ENCODE measurements around the gene ALPL.

The ALPL gene

GRCh38 chr1:21596628-21597027 lies 87.4 kb downstream of the ALPL start:
- TF ChIP-seq, protein P1, sequence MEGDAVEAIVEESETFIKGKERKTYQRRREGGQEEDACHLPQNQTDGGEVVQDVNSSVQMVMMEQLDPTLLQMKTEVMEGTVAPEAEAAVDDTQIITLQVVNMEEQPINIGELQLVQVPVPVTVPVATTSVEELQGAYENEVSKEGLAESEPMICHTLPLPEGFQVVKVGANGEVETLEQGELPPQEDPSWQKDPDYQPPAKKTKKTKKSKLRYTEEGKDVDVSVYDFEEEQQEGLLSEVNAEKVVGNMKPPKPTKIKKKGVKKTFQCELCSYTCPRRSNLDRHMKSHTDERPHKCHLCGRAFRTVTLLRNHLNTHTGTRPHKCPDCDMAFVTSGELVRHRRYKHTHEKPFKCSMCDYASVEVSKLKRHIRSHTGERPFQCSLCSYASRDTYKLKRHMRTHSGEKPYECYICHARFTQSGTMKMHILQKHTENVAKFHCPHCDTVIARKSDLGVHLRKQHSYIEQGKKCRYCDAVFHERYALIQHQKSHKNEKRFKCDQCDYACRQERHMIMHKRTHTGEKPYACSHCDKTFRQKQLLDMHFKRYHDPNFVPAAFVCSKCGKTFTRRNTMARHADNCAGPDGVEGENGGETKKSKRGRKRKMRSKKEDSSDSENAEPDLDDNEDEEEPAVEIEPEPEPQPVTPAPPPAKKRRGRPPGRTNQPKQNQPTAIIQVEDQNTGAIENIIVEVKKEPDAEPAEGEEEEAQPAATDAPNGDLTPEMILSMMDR (IDR thresholded peaks at IDR 0.05): no peak

DNA sequence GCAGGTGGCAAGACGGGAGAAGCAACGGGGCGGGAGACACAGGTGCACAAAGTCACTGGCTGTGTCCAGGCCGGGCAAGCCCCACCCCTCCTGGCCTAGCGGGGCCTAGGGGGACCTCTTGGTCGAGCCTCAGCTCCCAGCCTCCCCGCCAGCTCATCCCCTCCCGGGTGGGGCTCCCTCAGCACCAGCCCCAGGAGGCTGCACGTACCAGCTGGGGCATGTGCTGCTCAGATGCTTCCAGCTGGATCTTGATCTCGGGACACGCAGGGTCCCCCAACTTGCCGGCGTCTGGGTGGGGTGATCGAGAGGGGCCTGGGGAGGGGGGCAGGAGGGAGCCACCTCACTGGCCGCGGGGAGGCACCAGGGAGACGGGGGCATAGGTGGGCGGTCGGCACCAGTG lies 88.5 kb downstream of the ALPL start:
- TF ChIP-seq, protein P1 (IDR thresholded peaks at IDR 0.05): no peak

DNA sequence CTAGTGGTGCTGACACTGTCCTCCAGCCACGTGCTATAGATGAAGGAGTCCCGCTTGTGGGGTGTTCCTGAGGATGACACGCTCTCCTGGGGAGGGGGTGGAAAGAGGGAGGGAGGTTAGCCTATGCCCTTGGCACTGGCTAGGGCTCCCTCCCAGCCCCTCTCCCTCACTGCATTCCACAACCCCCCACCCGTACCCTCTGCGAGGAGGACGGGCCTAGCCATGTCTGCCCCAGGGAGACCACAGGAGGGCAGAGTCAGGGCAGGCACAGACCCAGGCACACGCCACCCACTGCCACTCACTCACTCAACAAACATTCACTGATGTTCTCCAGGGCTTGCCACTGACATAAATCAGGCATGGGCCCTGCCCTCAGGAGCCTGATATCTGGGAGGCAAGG lies 89.2 kb downstream of the ALPL start:
- TF ChIP-seq, protein P1 (IDR thresholded peaks at IDR 0.05): no peak

DNA sequence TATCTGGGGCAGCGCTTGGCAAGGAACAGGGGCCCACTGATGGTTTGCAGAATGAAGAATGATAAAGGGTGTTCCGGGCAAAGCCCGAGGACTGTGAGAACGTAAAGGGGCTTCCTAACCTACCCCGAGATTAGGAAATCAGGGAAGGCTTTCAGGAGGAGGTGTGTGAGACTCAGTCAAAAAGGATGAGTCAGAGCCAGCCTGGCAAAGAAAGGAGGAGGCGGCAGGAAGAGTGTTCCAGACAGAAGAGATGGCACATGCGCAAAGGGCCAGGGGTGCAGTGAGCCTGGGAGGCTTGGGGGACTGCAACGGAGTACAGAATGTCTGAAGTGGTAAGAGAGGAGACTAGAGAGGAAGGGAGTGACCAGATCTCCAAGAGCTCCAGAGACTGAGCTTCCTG lies 89.7 kb downstream of the ALPL start:
- TF ChIP-seq, protein P1 (IDR thresholded peaks at IDR 0.05): no peak

DNA sequence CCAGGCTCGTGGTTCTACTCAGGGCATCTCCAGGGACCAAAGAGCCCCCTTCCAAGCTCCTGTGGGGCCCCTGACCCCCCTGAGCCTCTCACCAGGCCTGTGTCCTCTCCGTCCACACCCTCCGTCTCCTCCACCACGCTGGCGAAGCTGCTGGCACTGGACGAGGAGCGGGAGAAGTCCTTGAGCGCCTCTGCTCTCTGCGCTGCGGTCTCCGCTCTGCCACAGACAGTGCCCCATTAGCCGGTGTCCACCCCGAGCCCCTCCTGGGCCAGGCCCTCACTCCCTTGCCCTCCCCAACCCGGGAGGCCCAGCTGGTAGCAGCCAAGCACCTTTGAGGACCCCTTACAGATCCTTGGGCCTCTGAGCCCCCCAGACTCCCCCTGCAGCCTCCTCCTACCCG lies 90.2 kb downstream of the ALPL start:
- TF ChIP-seq, protein P1 (IDR thresholded peaks at IDR 0.05): no peak

DNA sequence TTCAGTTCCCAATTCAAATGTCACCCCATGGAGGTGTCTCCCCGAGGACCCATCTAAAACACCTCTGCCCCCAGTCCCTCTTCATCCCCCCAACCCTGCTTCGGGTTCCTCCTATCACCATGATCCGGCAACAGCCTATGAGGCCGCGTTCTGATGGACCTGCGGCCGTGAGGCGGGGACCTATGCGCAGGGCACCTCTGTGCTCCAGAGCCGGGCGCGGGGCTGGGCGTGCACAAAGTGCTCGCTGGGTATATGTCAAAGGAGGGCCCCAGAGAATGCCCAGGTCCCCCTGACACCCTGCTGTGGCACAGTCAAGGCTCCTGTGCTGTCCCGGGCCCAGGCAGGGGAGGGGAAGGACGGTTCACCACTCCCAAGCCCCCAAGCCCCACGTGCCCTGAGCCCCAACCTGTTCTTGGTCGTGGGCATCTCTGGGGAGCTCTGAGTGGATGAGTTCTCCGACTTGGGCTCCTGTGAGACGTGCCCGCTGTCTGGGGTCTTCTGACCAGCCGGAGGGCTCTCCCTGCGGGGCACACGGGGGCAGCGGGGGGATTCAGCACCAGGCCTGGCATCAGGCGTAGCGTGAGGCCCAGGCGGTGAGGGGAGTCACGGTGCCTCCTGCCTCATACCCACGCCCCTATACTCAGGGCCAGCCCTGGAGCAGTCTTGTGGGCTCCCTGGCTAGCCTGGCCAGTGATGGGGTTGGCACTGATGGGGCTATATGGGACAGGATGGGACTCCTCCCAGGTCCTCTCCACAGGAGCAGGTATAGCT lies 92.2 kb downstream of the ALPL start:
- TF ChIP-seq, protein P1 (IDR thresholded peaks at IDR 0.05): no peak

DNA sequence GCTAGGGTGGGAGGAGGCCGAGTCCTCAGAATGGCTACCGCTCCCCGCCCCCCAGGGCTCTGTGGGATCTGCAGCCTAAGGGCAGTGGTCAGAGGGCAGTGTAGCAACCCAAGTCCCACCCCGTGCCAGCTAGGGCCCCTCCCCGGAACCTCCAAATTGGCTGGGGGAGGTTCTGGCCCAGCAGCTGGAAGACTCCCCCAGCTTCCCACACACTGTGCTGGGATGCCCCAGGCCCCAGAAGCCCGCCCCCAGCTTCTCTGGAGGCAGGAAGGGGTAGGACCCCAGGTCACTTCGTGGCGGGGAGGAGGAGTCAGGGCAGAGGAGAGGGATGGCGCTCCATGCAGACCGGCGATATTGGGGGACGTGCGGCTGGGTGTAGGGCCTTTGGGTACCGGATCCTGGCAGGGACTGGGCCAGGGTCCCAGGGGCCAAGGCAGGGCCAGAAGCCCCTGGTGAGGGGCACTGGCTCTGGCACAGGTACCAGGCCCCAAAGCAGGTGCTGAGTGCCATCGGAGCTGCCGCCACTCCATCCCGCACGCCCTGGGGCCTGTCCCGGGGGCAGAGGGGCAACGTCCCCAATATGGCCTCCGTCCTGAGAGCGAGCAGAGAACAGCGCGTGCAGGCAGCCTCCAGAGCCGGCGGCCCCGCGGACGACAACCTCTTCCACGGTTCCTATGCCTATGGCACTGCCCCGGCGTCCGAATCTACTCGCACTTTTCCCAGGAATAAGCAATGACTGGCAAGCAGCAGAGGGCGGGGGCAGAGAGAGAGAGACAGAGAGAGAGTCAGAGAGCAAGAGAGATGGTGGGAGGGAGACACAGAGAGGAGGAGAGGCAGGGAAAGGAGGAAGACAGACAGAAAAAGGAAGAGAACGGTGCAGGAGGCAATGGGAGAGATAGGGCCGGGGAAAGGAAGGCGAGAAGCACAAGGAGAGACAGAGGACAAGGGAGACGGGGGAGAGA lies 94.2 kb downstream of the ALPL start:
- TF ChIP-seq, protein P1 (IDR thresholded peaks at IDR 0.05): no peak

Measured in LNCAP (cell line).